Activated CD4-positive, alpha-beta T cell treated with anti-CD3 and anti-CD28 coated beads, Interleukin-2, amount 10 ng/mL, durations not matched to agents 24 days and 14 days (primary cell): ENCODE data around the gene KPNA5. TPM values are rescaled to one million over a fixed set of nuclear protein-coding genes. Genes with fewer than 3 reads are reported as not detected.

Experiments used
- DNase-seq: peaks from one replicate; pipeline ENCODE4 v3.0.0; 2022
- H3K27ac Mint-ChIP-seq: one replicate; pipeline ENCODE4 v1.8.0; 2022; ENCODE audit warnings: mild to moderate bottlenecking, mixed read lengths
- H3K27me3 Mint-ChIP-seq: one replicate; pipeline ENCODE4 v1.8.0; 2022; ENCODE audit warnings: mixed read lengths
- H3K36me3 Mint-ChIP-seq: one replicate; pipeline ENCODE4 v1.8.0; 2022; ENCODE audit warnings: low read depth, mild to moderate bottlenecking, mixed read lengths
- H3K4me1 Mint-ChIP-seq: one replicate; pipeline ENCODE4 v1.8.0; 2021; ENCODE audit warnings: mixed read lengths
- H3K4me3 Mint-ChIP-seq: one replicate; pipeline ENCODE4 v1.8.0; 2022; ENCODE audit warnings: mild to moderate bottlenecking, moderate library complexity, mixed read lengths
- H3K9me3 Mint-ChIP-seq: one replicate; pipeline ENCODE4 v1.8.0; 2021; ENCODE audit warnings: mixed read lengths
- intact Hi-C: fragments of 100-400 bp; cut with micrococcal nuclease; formaldehyde crosslinking; loops from one replicate; pipeline ENCODE4 v1.15.1; 2023
- total RNA-seq: library from RNA; stranded (reverse); gene quantifications from 2 replicates; pipeline ENCODE4 v1.2.3, GENCODE V29; 2022

The KPNA5 gene
- total RNA-seq, 1 donor from 2014 or later: 7.2 TPM

- H3K4me3 Mint-ChIP-seq: no peak overlapping the region
- peaks cover 2% of the 10 kb centered on the region for H3K27me3 Mint-ChIP-seq
- intact Hi-C loops: loop anchor here (2.0 kb wide), 1 partner anchor 67 kb away; no protein-coding TSS in a partner anchor
- H3K4me1 Mint-ChIP-seq: no peaks in the 10 kb centered on the region
- H3K36me3 Mint-ChIP-seq: no peaks in the 10 kb centered on the region
- H3K9me3 Mint-ChIP-seq: no peaks in the 10 kb centered on the region
- no peak for DNase-seq
- H3K27ac Mint-ChIP-seq: no peak overlapping the region
These were observed 98.7 kb downstream of the KPNA5 start for GRCh38 chr6:116779573-116780164.

GRCh38 chr6:116783852-116784251, 102.8 kb downstream of the KPNA5 start:
- Mint-ChIP-seq H3K36me3 (no peaks in the 10 kb centered on the region), H3K27ac (no peak overlapping the region), H3K27me3 (peaks cover 8% of the 10 kb centered on the region), H3K4me3 (no peak overlapping the region), H3K4me1 (no peaks in the 10 kb centered on the region), H3K9me3 (no peaks in the 10 kb centered on the region)
- intact Hi-C loops: no loop called here
- no peak for DNase-seq

Other genes starting within 250 kb of the KPNA5 start
- gene CALHM6, start 219.8 kb upstream of the KPNA5 start, total RNA-seq: 24.8 and 30.7 TPM in 2 replicates
- gene CALHM5, start 169.6 kb upstream of the KPNA5 start, total RNA-seq: not detected in 2 replicates
- not detected in 2 replicates for gene TRAPPC3L, start 135.5 kb upstream of the KPNA5 start, total RNA-seq
- not detected in 2 replicates for gene CALHM4, start 127.5 kb upstream of the KPNA5 start, total RNA-seq
- gene RWDD1, start 109.7 kb upstream of the KPNA5 start, total RNA-seq: 44.4 and 46.8 TPM in 2 replicates
- gene RSPH4A, start 64.7 kb upstream of the KPNA5 start, total RNA-seq: 0.14 and 0.21 TPM in 2 replicates
- 18.2 and 19.8 TPM in 2 replicates for gene ZUP1, start 12.4 kb upstream of the KPNA5 start, total RNA-seq
- not detected in 2 replicates for gene FAM162B, start 84.5 kb downstream of the KPNA5 start, total RNA-seq
- gene GPRC6A, start 147.9 kb downstream of the KPNA5 start, total RNA-seq: not detected in 2 replicates
- gene RFX6, start 196.0 kb downstream of the KPNA5 start, total RNA-seq: not detected in 2 replicates